Neural cell (in vitro differentiated cells): ENCODE data around the gene RALGPS1. TPM values are rescaled to one million over a fixed set of nuclear protein-coding genes. Genes with fewer than 3 reads are reported as not detected.

Experiments
- H2AFZ ChIP-seq: fragments of 200-600, 300-800 bp; sonication (generic), shearing (Covaris generic); 2 replicates; pipeline ENCODE4 v1.6.0; 2014; ENCODE audit warnings: low read depth, mild to moderate bottlenecking, antibody characterized with exemption, low read length, moderate library complexity
- H3F3A ChIP-seq: fragments of 200-600 bp; shearing (Covaris generic); 2 replicates; pipeline ENCODE4 v1.6.1; 2016; ENCODE audit warnings: mild to moderate bottlenecking, moderate library complexity, mixed read lengths, antibody characterized with exemption, low read length; ENCODE audit not compliant: insufficient read depth, poor library complexity, severe bottlenecking
- H3K27ac ChIP-seq: fragments of 200-600, 300-800 bp; sonication (generic), shearing (Covaris generic); 2 replicates; pipeline ENCODE4 v1.5.1; 2014; ENCODE audit warnings: mild to moderate bottlenecking, low read length, moderate library complexity
- H3K27me3 ChIP-seq: fragments of 300-800, 200-600 bp; sonication (generic), shearing (Covaris generic); 2 replicates; pipeline ENCODE4 v1.6.0; 2014; ENCODE audit warnings: mild to moderate bottlenecking, low read depth, low read length, moderate library complexity; ENCODE audit not compliant: insufficient read depth
- H3K36me3 ChIP-seq: fragments of 300-800, 200-600 bp; sonication (generic), shearing (Covaris generic); 2 replicates; pipeline ENCODE4 v1.5.1; 2014; ENCODE audit warnings: mild to moderate bottlenecking, antibody characterized with exemption, low read length, moderate library complexity; ENCODE audit not compliant: insufficient read depth
- H3K4me2 ChIP-seq: fragments of 300-800, 200-600 bp; sonication (generic), shearing (Covaris generic); 2 replicates; pipeline ENCODE4 v1.6.0; 2014; ENCODE audit warnings: mild to moderate bottlenecking, low read length
- H3K4me3 ChIP-seq: fragments of 300-800, 200-600 bp; sonication (generic), shearing (Covaris generic); 2 replicates; pipeline ENCODE4 v1.5.1; 2014; ENCODE audit warnings: mild to moderate bottlenecking, low read length, moderate library complexity
- H3K79me2 ChIP-seq: fragments of 200-600 bp; shearing (Covaris generic); replicated peaks from 2 replicates; pipeline ENCODE4 v1.6.0; 2014; ENCODE audit warnings: mild to moderate bottlenecking, low read length, moderate library complexity; ENCODE audit not compliant: insufficient read depth
- H3K9ac ChIP-seq: fragments of 300-800, 200-600 bp; sonication (generic), shearing (Covaris generic); 2 replicates; pipeline ENCODE4 v1.6.1; 2016; ENCODE audit warnings: mild to moderate bottlenecking, low read length, mixed read lengths
- H3K9me2 ChIP-seq: fragments of 200-600 bp; shearing (Covaris generic); 2 replicates; pipeline ENCODE4 v1.6.1; 2016; ENCODE audit warnings: mild to moderate bottlenecking, low read length, mixed read lengths; ENCODE audit not compliant: insufficient read depth
- H3K9me3 ChIP-seq: fragments of 200-600, 300-800 bp; sonication (generic), shearing (Covaris generic); 2 replicates; pipeline ENCODE4 v1.6.1; 2016; ENCODE audit warnings: mild to moderate bottlenecking, mixed run types, low read length, moderate library complexity, mixed read lengths
- H4K20me1 ChIP-seq: fragments of 200-600 bp; shearing (Covaris generic); 2 replicates; pipeline ENCODE4 v1.6.1; 2016; ENCODE audit warnings: mild to moderate bottlenecking, mixed run types; ENCODE audit not compliant: insufficient read depth
- CTCF ChIP-seq: fragments of 450-650 bp; IDR thresholded peaks from 2 replicates; pipeline ENCODE4 v1.5.1; 2014; ENCODE audit warnings: antibody characterized with exemption, mild to moderate bottlenecking, moderate library complexity; ENCODE audit not compliant: poor library complexity, severe bottlenecking
- EP300 ChIP-seq: fragments of 450-650 bp; conservative IDR thresholded peaks from 2 replicates; pipeline ENCODE4 v1.6.1; 2014; ENCODE audit warnings: antibody characterized with exemption, mild to moderate bottlenecking, moderate library complexity; ENCODE audit not compliant: poor library complexity, severe bottlenecking
- EZH2 ChIP-seq: fragments of 200-600, 300-800 bp; shearing (Covaris generic), sonication (generic); IDR thresholded peaks from 2 replicates; pipeline ENCODE4 v1.6.1; 2014; ENCODE audit warnings: antibody characterized with exemption, low read length, borderline replicate concordance, mild to moderate bottlenecking; ENCODE audit not compliant: insufficient read depth, poor library complexity, severe bottlenecking
- MXI1 ChIP-seq: fragments of 450-650 bp; conservative IDR thresholded peaks from 2 replicates; pipeline ENCODE4 v1.6.1; 2014; ENCODE audit warnings: antibody characterized with exemption, mild to moderate bottlenecking; ENCODE audit not compliant: poor library complexity, severe bottlenecking
- POLR2AphosphoS5 ChIP-seq: IDR thresholded peaks from 2 replicates; pipeline ENCODE4 v1.6.1; 2012
- RAD21 ChIP-seq: fragments of 450-650 bp; conservative IDR thresholded peaks from 2 replicates; pipeline ENCODE4 v1.6.1; 2014; ENCODE audit warnings: antibody characterized with exemption, mild to moderate bottlenecking, moderate library complexity
- REST ChIP-seq: IDR thresholded peaks from 2 replicates; pipeline ENCODE4 v1.6.1; 2012; ENCODE audit warnings: borderline replicate concordance
- SMC3 ChIP-seq: fragments of 450-650 bp; conservative IDR thresholded peaks from 2 replicates; pipeline ENCODE4 v1.6.1; 2014; ENCODE audit warnings: antibody characterized with exemption, mild to moderate bottlenecking, moderate library complexity; ENCODE audit not compliant: poor library complexity
- TAF1 ChIP-seq: IDR thresholded peaks from 2 replicates; pipeline ENCODE4 v1.6.1; 2012; ENCODE audit warnings: low read depth
- polyA plus RNA-seq: library from polyadenylated mRNA; depleted of rRNA; stranded (reverse); fragments of >200 nt; gene quantifications from 2 replicates; pipeline ENCODE4 v1.2.3, GENCODE V29; 2014

RALGPS1 gene
- polyA plus RNA-seq, 1 donor from 2014 or later, result 37.1 TPM

GRCh38 chr9:127107171-127107928 is 192.8 kb downstream of the RALGPS1 start:
- Histone ChIP-seq H2AFZ (no peak overlapping the region), H3K79me2 (no peaks in the 10 kb centered on the region), H3K4me2 (no peak overlapping the region), H3K4me3 (no peak overlapping the region), H3K27ac (no peak overlapping the region), H3K9ac (no peak overlapping the region), H3F3A (no peaks in the 10 kb centered on the region), H4K20me1 (no peaks in the 10 kb centered on the region), H3K36me3 (no peaks in the 10 kb centered on the region), H3K27me3 (no peaks in the 10 kb centered on the region), H3K9me3 (no peaks in the 10 kb centered on the region), H3K9me2 (no peaks in the 10 kb centered on the region)
- TF ChIP-seq EZH2, result no peak
- no peak for TF ChIP-seq POLR2AphosphoS5
- no peak for TF ChIP-seq EP300
- TF ChIP-seq TAF1, result no peak
- no peak for TF ChIP-seq SMC3
- TF ChIP-seq REST, result no peak

GRCh38 chr9:127107929-127108876 is 193.6 kb downstream of the RALGPS1 start:
- H3K4me3 ChIP-seq, result no peak overlapping the region
- H3K36me3 ChIP-seq, result no peaks in the 10 kb centered on the region
- no peaks in the 10 kb centered on the region for H3K9me3 ChIP-seq
- no peaks in the 10 kb centered on the region for H4K20me1 ChIP-seq
- no peak overlapping the region for H3K27ac ChIP-seq
- no peak for TF ChIP-seq RAD21
- no peak for TF ChIP-seq REST
- no peak for TF ChIP-seq MXI1
- TF ChIP-seq TAF1, result no peak
- TF ChIP-seq POLR2AphosphoS5, result no peak
- no peak for TF ChIP-seq EP300
- TF ChIP-seq EZH2, result no peak
- TF ChIP-seq CTCF, result no peak
- no peak for TF ChIP-seq SMC3
- no peak overlapping the region for H2AFZ ChIP-seq
- H3F3A ChIP-seq, result no peaks in the 10 kb centered on the region
- no peaks in the 10 kb centered on the region for H3K9me2 ChIP-seq
- H3K9ac ChIP-seq, result no peak overlapping the region
- no peaks in the 10 kb centered on the region for H3K27me3 ChIP-seq
- no peak overlapping the region for H3K4me2 ChIP-seq
- H3K79me2 ChIP-seq, result no peaks in the 10 kb centered on the region
